ENCODE results near the gene WDR1.

Gene WDR1

GRCh38 chr4:10072420-10073017, 44.1 kb downstream of the WDR1 start:
- no peak overlapping the region for H3K4me3 ChIP-seq (ENCODE audit: low read depth, low read length)
- no peak for TF ChIP-seq CTCF (IDR thresholded peaks at IDR 0.05; ENCODE audit: low read depth, low read length)

- H3K4me3 ChIP-seq (ENCODE audit: low read depth, low read length), result no peak overlapping the region
- TF ChIP-seq CTCF (IDR thresholded peaks at IDR 0.05; ENCODE audit: low read depth, low read length), result no peak
Observed at GRCh38 chr4:10069075-10069642, 47.4 kb downstream of the WDR1 start.

GRCh38 chr4:10066670-10067651, 49.6 kb downstream of the WDR1 start:
- H3K4me3 ChIP-seq (ENCODE audit: low read depth, low read length), result no peak overlapping the region
- no peak for TF ChIP-seq CTCF (IDR thresholded peaks at IDR 0.05; ENCODE audit: low read depth, low read length)

- no peak for TF ChIP-seq CTCF (IDR thresholded peaks at IDR 0.05; ENCODE audit: low read depth, low read length)
- no peak overlapping the region for H3K4me3 ChIP-seq (ENCODE audit: low read depth, low read length)
Observed at GRCh38 chr4:10066206-10066605, 50.4 kb downstream of the WDR1 start.

GRCh38 chr4:10063544-10064300, 52.9 kb downstream of the WDR1 start:
- peak; percentile 39 for TF ChIP-seq CTCF (IDR thresholded peaks at IDR 0.05; ENCODE audit: low read depth, low read length)
- no peak overlapping the region for H3K4me3 ChIP-seq (ENCODE audit: low read depth, low read length)

GRCh38 chr4:10061650-10062415, 54.8 kb downstream of the WDR1 start:
- no peak overlapping the region for H3K4me3 ChIP-seq (ENCODE audit: low read depth, low read length)
- TF ChIP-seq CTCF (IDR thresholded peaks at IDR 0.05; ENCODE audit: low read depth, low read length), result no peak

All from WI38 (cell line).